HepG2 (cell line): Measurements from ENCODE around the gene RHOBTB1. TPM values are rescaled to one million over a fixed set of nuclear protein-coding genes. Genes with fewer than 3 reads are reported as not detected.

Source experiments
- ATAC-seq: fragments of 200-7000 bp; cut with Tn5 transposase; 3 replicates; pipeline ENCODE4 v1.9.1; 2020; ENCODE audit warnings: mild to moderate bottlenecking, moderate library complexity
- BruUV-seq: library from RNA; stranded (reverse); fragments of 400-500 nt; replicated peaks from 2 replicates; lab custom pipeline; 2021; lab: Mats Ljungman, UMichigan
- CTCF ChIA-PET: fragments of 300-600 bp; formaldehyde crosslinking; extraction: SDS; loops from one replicate; lab custom pipeline; 2021; ENCODE audit warnings: low total read pairs, inconsistent platforms, low intra/inter-chr PET ratio; lab: Yijun Ruan, JAX
- POLR2A ChIA-PET: fragments of 350-600 bp; sonication (Branson Sonifier 250); formaldehyde crosslinking; loops from one replicate; lab custom pipeline; 2020; ENCODE audit warnings: antibody characterized with exemption, inconsistent platforms; lab: Yijun Ruan, JAX
- DNase-seq: peaks from one replicate; pipeline ENCODE4 v3.0.0-alpha.2; 2015; ENCODE audit warnings: low spot score
- FAIRE-seq: peaks from 3 replicates; lab custom pipeline; 2011; peaks lifted over from hg19 to GRCh38; lab: Jason Lieb, UNC
- H2AFZ ChIP-seq: one replicate; pipeline ENCODE4 v1.6.1; 2011; ENCODE audit warnings: low read length, inconsistent platforms
- H3K27ac ChIP-seq: fragments of 300-600 bp; 3 replicates; pipeline ENCODE4 v1.8.0; 2011; ENCODE audit warnings: mixed run types, mild to moderate bottlenecking, mixed read lengths, low read length, inconsistent platforms; ENCODE audit not compliant: insufficient read depth; ENCODE audit errors: extremely low read length
- H3K27me3 ChIP-seq, 2 experiments: fragments of 200-600 bp in 1 of 2; 2 replicates in 1 of 2; 3 replicates in 1 of 2; pipeline versions ENCODE4 v1.6.0 to v1.8.0; 2011; ENCODE audit warnings: low read length in 2 of 2, mild to moderate bottlenecking in 2 of 2, moderate library complexity in 2 of 2, inconsistent platforms in 1 of 2; ENCODE audit not compliant: insufficient read depth in 2 of 2, control insufficient read depth in 1 of 2
- H3K36me3 ChIP-seq, 2 experiments: fragments of 200-600 bp in 1 of 2; replicated peaks in 1 of 2; 2 replicates in 1 of 2; 3 replicates in 1 of 2; pipeline versions ENCODE4 v1.5.1 to v1.8.0; 2011; ENCODE audit warnings: low read length in 2 of 2, inconsistent platforms in 1 of 2; ENCODE audit not compliant: insufficient read depth in 2 of 2, control insufficient read depth in 1 of 2
- H3K4me1 ChIP-seq: 2 replicates; pipeline ENCODE4 v1.5.1; 2012; ENCODE audit warnings: low read length, inconsistent platforms; ENCODE audit not compliant: insufficient read depth
- H3K4me2 ChIP-seq: 2 replicates; pipeline ENCODE4 v1.6.0; 2011; ENCODE audit warnings: low read depth, low read length, inconsistent platforms
- H3K4me3 ChIP-seq, 3 experiments: fragments of 200-600 bp in 1 of 3; sonication (generic), shearing (Covaris generic) in 1 of 3; replicated peaks in 1 of 3; 2 replicates each; pipeline ENCODE4 v1.5.1; 2011 to 2016; ENCODE audit warnings: low read length in 3 of 3, inconsistent platforms in 2 of 3, low read depth in 2 of 3, mild to moderate bottlenecking in 2 of 3, control low read depth in 1 of 3, mixed read lengths in 1 of 3; ENCODE audit not compliant: insufficient read depth in 1 of 3
- H3K79me2 ChIP-seq: one replicate; pipeline ENCODE4 v1.6.1; 2011; ENCODE audit warnings: low read length, inconsistent platforms; ENCODE audit not compliant: insufficient read depth
- H3K9ac ChIP-seq: 2 replicates; pipeline ENCODE4 v1.6.0; 2011; ENCODE audit warnings: mild to moderate bottlenecking, low read depth, low read length, inconsistent platforms; ENCODE audit not compliant: insufficient read depth
- H3K9me3 ChIP-seq: 2 replicates; pipeline ENCODE4 v1.5.1; 2012; ENCODE audit warnings: mild to moderate bottlenecking, low read length
- H4K20me1 ChIP-seq: 2 replicates; pipeline ENCODE4 v1.6.0; 2011; ENCODE audit warnings: inconsistent platforms, mild to moderate bottlenecking, low read length, moderate library complexity; ENCODE audit not compliant: insufficient read depth
- CTCF ChIP-seq: sonication (generic); formaldehyde crosslinking; IDR thresholded peaks from 2 replicates; pipeline ENCODE4 v1.5.0; 2020; ENCODE audit warnings: mild to moderate bottlenecking, missing genetic modification reagents, moderate library complexity
- GTF2F1 ChIP-seq: fragments of 150-350 bp; IDR thresholded peaks from 2 replicates; pipeline ENCODE4 v1.6.1; 2014; ENCODE audit warnings: low read length
- SMAD1 ChIP-seq: sonication (generic); formaldehyde crosslinking; IDR thresholded peaks from 2 replicates; pipeline ENCODE4 v1.4.0; 2020; ENCODE audit warnings: missing genetic modification reagents, low read depth, mild to moderate bottlenecking, borderline replicate concordance
- SRF ChIP-seq: IDR thresholded peaks from 2 replicates; pipeline ENCODE4 v1.6.1; 2011; ENCODE audit warnings: mild to moderate bottlenecking, low read depth, low read length, moderate library complexity
- TAF15 ChIP-seq: fragments of 200-400 bp; formaldehyde crosslinking; IDR thresholded peaks from one replicate; pipeline ENCODE4 v1.6.1; 2018; ENCODE audit warnings: mild to moderate bottlenecking, low read depth, low read length; ENCODE audit not compliant: poor library complexity, severe bottlenecking
- TBL1XR1 ChIP-seq: fragments of 150-350 bp; IDR thresholded peaks from 2 replicates; pipeline ENCODE4 v1.6.1; 2014; ENCODE audit warnings: borderline replicate concordance, low read length; ENCODE audit not compliant: partially characterized antibody
- THAP7 ChIP-seq: sonication (generic); formaldehyde crosslinking; IDR thresholded peaks from 2 replicates; pipeline ENCODE4 v1.8.1; 2023; ENCODE audit warnings: mild to moderate bottlenecking, missing genetic modification reagents
- ZNF10 ChIP-seq: sonication (generic); formaldehyde crosslinking; IDR thresholded peaks from 2 replicates; pipeline ENCODE4 v1.4.0; 2020; ENCODE audit warnings: mild to moderate bottlenecking, low read depth, missing genetic modification reagents, borderline replicate concordance
- ZNF768 ChIP-seq: sonication (generic); formaldehyde crosslinking; IDR thresholded peaks from 2 replicates; pipeline ENCODE4 v1.4.0; 2020; ENCODE audit warnings: missing genetic modification reagents
- ZSCAN31 ChIP-seq: sonication (generic); formaldehyde crosslinking; IDR thresholded peaks from 2 replicates; pipeline ENCODE4 v1.5.0; 2020; ENCODE audit warnings: low read depth, mild to moderate bottlenecking, missing genetic modification reagents
- WGBS: methylation state at CpG from one replicate; pipeline ENCODE4 v1.1.6; 2017; ENCODE audit warnings: low lambda C conversion rate; 5-methylcytosine and 5-hydroxymethylcytosine counted together
- in situ Hi-C: cut with HindIII; loops from 2 replicates; pipeline ENCODE4 v1.10.0; 2017; ENCODE audit warnings: low pct_unique_long_range_greater_than_20kb; ENCODE audit not compliant: extremely low pct_ligation_motif_present
- intact Hi-C: fragments of 100-400 bp; cut with micrococcal nuclease; formaldehyde crosslinking; loops from one replicate; pipeline ENCODE4 v1.10.0; 2022; ENCODE audit not compliant: unreplicated experiment
- polyA plus RNA-seq, 8 experiments: library from polyadenylated mRNA; depleted of rRNA in 3 of 8; stranded (reverse) in 7 of 8; unstranded in 1 of 8; fragments of >200 nt; fragmentation: Illumina TruSeq in 4 of 8; extraction: Trizol in 4 of 8; gene quantifications; 2 replicates each; pipeline versions ENCODE4 v1.2.1 to v1.2.3, GENCODE V29; 2011 to 2016; ENCODE audit warnings: low read depth in 4 of 8, missing spikeins in 1 of 8, mixed read lengths in 1 of 8; ENCODE audit not compliant: insufficient read depth in 1 of 8
- total RNA-seq, 5 experiments: library from RNA; depleted of rRNA; stranded (reverse); fragments of >200 nt; fragmentation: Illumina TruSeq; extraction: Trizol; gene quantifications; 2 replicates each; pipeline ENCODE4 v1.2.3, GENCODE V29; 2016; ENCODE audit warnings: low read depth in 1 of 5
- TF ChIP-seq, protein P1 (sequence below): sonication (generic); formaldehyde crosslinking; IDR thresholded peaks from 2 replicates; pipeline ENCODE4 v1.4.0; 2020; ENCODE audit warnings: low read depth, missing genetic modification reagents
- TF ChIP-seq, protein P2 (sequence below): sonication (generic); formaldehyde crosslinking; IDR thresholded peaks from 2 replicates; pipeline ENCODE4 v1.8.0; 2022; ENCODE audit warnings: missing genetic modification reagents, mild to moderate bottlenecking, inconsistent platforms, borderline replicate concordance
- TF ChIP-seq, protein P3 (sequence below): sonication (generic); formaldehyde crosslinking; IDR thresholded peaks from 2 replicates; pipeline ENCODE4 v1.5.0; 2020; ENCODE audit warnings: missing genetic modification reagents, mild to moderate bottlenecking, borderline replicate concordance
- TF ChIP-seq, protein P4 (sequence below): sonication (generic); formaldehyde crosslinking; IDR thresholded peaks from 2 replicates; pipeline ENCODE4 v1.8.1; 2023; ENCODE audit warnings: mild to moderate bottlenecking, inconsistent platforms, moderate library complexity, missing genetic modification reagents, borderline replicate concordance

Gene RHOBTB1
- total and polyA plus RNA-seq, 2 of the 13 experiments (the other 11 are each of a cell fraction or from before 2014, with no cell fraction given) = 18.8 to 59.5 TPM

- FAIRE-seq (no peak), DNase-seq (no peak), ATAC-seq (no peak)
- WGBS = 51% methylated on average over 2 of the region's 2 CpGs
- Histone ChIP-seq H3K27ac (no peak overlapping the region), H3K9ac (no peak overlapping the region), H3K79me2 (no peaks in the 10 kb centered on the region), H3K4me3 (no peak overlapping the region), H3K36me3 (no peaks in the 10 kb centered on the region), H3K9me3 (no peaks in the 10 kb centered on the region), H3K27me3 (no peaks in the 10 kb centered on the region), H2AFZ (no peak overlapping the region), H4K20me1 (no peaks in the 10 kb centered on the region), H3K4me1 (no peaks in the 10 kb centered on the region), H3K4me2 (no peak overlapping the region)
- POLR2A ChIA-PET = no interaction called here
- no TSS peak for BruUV-seq
- CTCF ChIA-PET = no interaction called here
- in situ Hi-C loops (no loop called here), intact Hi-C loops (no loop called here)
- TF ChIP-seq TAF15 = no peak
- no peak for TF ChIP-seq SRF
- no peak for TF ChIP-seq ZNF10 (CRISPR knock-in tag)
- no peak for TF ChIP-seq CTCF
- TF ChIP-seq, protein P1, sequence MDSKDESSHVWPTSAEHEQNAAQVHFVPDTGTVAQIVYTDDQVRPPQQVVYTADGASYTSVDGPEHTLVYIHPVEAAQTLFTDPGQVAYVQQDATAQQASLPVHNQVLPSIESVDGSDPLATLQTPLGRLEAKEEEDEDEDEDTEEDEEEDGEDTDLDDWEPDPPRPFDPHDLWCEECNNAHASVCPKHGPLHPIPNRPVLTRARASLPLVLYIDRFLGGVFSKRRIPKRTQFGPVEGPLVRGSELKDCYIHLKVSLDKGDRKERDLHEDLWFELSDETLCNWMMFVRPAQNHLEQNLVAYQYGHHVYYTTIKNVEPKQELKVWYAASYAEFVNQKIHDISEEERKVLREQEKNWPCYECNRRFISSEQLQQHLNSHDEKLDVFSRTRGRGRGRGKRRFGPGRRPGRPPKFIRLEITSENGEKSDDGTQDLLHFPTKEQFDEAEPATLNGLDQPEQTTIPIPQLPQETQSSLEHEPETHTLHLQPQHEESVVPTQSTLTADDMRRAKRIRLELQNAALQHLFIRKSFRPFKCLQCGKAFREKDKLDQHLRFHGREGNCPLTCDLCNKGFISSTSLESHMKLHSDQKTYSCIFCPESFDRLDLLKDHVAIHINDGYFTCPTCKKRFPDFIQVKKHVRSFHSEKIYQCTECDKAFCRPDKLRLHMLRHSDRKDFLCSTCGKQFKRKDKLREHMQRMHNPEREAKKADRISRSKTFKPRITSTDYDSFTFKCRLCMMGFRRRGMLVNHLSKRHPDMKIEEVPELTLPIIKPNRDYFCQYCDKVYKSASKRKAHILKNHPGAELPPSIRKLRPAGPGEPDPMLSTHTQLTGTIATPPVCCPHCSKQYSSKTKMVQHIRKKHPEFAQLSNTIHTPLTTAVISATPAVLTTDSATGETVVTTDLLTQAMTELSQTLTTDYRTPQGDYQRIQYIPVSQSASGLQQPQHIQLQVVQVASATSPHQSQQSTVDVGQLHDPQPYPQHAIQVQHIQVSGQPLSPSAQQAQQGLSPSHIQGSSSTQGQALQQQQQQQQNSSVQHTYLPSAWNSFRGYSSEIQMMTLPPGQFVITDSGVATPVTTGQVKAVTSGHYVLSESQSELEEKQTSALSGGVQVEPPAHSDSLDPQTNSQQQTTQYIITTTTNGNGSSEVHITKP = no peak
- TF ChIP-seq THAP7 (CRISPR knock-in tag) = no peak
- TF ChIP-seq, protein P2, sequence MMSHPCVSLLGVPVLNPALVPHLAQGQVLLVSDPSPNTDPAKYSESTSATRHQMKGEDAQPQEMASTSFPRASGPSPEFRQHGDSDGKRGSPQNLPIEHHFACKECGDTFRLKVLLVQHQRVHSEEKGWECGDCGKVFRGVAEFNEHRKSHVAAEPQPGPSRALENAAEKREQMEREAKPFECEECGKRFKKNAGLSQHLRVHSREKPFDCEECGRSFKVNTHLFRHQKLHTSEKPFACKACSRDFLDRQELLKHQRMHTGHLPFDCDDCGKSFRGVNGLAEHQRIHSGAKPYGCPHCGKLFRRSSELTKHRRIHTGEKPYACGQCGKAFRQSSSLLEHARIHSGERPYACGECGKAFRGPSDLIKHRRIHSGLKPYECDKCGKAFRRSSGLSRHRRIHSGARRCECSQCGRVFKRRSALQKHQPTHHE (CRISPR knock-in tag) = no peak
- TF ChIP-seq, protein P3, sequence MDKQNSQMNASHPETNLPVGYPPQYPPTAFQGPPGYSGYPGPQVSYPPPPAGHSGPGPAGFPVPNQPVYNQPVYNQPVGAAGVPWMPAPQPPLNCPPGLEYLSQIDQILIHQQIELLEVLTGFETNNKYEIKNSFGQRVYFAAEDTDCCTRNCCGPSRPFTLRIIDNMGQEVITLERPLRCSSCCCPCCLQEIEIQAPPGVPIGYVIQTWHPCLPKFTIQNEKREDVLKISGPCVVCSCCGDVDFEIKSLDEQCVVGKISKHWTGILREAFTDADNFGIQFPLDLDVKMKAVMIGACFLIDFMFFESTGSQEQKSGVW (CRISPR knock-in tag) = no peak
- TF ChIP-seq, protein P4, sequence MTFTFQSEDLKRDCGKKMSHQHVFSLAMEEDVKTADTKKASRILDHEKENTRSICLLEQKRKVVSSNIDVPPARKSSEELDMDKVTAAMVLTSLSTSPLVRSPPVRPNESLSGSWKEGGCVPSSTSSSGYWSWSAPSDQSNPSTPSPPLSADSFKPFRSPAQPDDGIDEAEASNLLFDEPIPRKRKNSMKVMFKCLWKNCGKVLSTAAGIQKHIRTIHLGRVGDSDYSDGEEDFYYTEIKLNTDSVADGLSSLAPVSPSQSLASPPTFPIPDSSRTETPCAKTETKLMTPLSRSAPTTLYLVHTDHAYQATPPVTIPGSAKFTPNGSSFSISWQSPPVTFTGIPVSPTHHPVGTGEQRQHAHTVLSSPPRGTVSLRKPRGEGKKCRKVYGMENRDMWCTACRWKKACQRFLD (CRISPR knock-in tag) = no peak
- no peak for TF ChIP-seq ZSCAN31 (CRISPR knock-in tag)
- TF ChIP-seq ZNF768 (CRISPR knock-in tag) = no peak
- no peak for TF ChIP-seq TBL1XR1
- TF ChIP-seq GTF2F1 = no peak
- TF ChIP-seq SMAD1 (CRISPR knock-in tag) = no peak
These were observed 78.7 kb downstream of the RHOBTB1 start for GRCh38 chr10:60865198-60865783.
